HCT116 (cell line): Measurements from ENCODE around the gene SLC35F2. TPM values are rescaled to one million over a fixed set of nuclear protein-coding genes. Genes with fewer than 3 reads are reported as not detected.
"Not testable (repeated sequence)": the region's sequence is repeated elsewhere in the genome, so short reads cannot be mapped to it uniquely, and the experiment has no call there.

Source experiments
- ATAC-seq: fragments of 200-7000 bp; cut with Tn5 transposase; 2 replicates; pipeline ENCODE4 v1.9.1; 2020; ENCODE audit warnings: mild to moderate bottlenecking, moderate library complexity
- BruUV-seq: library from RNA; stranded (reverse); fragments of 400-500 nt; replicated peaks from 2 replicates; lab custom pipeline; 2021; lab: Mats Ljungman, UMichigan
- CTCF ChIA-PET: fragments of 300-600 bp; sonication (Branson Sonifier 250); formaldehyde crosslinking; loops from one replicate; lab custom pipeline; 2021; ENCODE audit warnings: antibody characterized with exemption; lab: Charles Lee
- POLR2A ChIA-PET: fragments of 300-600, 350-600 bp; sonication (Branson Sonifier 250); formaldehyde crosslinking; loops from one replicate; lab custom pipeline; 2021; ENCODE audit warnings: antibody characterized with exemption; lab: Charles Lee
- RAD21 ChIA-PET, 2 experiments: fragments of 300-600 bp; sonication (Branson Sonifier 250); formaldehyde crosslinking; loops; one replicate each; lab custom pipeline; 2023; ENCODE audit warnings: low total read pairs in 2 of 2; ENCODE audit not compliant: uncharacterized antibody in 2 of 2, unreplicated experiment in 2 of 2, low non-redundant PET in 1 of 2; lab: Charles Lee
- DNase-seq: peaks from one replicate; pipeline ENCODE4 v3.0.0-alpha.2; 2010; ENCODE audit warnings: low read depth, low spot score
- H2AFZ ChIP-seq: fragments of 200-600 bp; shearing (Covaris generic), sonication (generic); 2 replicates; pipeline ENCODE4 v1.6.1; 2017; ENCODE audit warnings: low read depth, mixed run types, mixed read lengths, antibody characterized with exemption, low read length; ENCODE audit not compliant: poor library complexity, severe bottlenecking
- H3K27ac ChIP-seq: 2 replicates; pipeline ENCODE4 v1.5.1; 2012; ENCODE audit warnings: low read depth, low read length
- H3K27me3 ChIP-seq: fragments of 200-600 bp; sonication (generic); 2 replicates; pipeline ENCODE4 v1.6.1; 2016; ENCODE audit warnings: mixed run types, low read length, mixed read lengths; ENCODE audit not compliant: insufficient read depth
- H3K36me3 ChIP-seq, 2 experiments: fragments of 200-500 bp in 1 of 2; fragments of 200-600 bp in 1 of 2; sonication (Bioruptor generic) in 1 of 2; sonication (generic) in 1 of 2; 2 replicates each; pipeline versions ENCODE4 v1.5.1 to v1.6.1; 2014 to 2016; ENCODE audit warnings: low read length in 2 of 2, inconsistent platforms in 1 of 2, mixed read lengths in 1 of 2, mixed run types in 1 of 2; ENCODE audit not compliant: insufficient read depth in 2 of 2, control insufficient read depth in 1 of 2
- H3K4me1 ChIP-seq, 2 experiments: fragments of 200-600 bp in 1 of 2; sonication (generic) in 1 of 2; 2 replicates each; pipeline versions ENCODE4 v1.5.1 to v1.6.1; 2012 to 2017; ENCODE audit warnings: low read length in 2 of 2, inconsistent platforms in 1 of 2, mild to moderate bottlenecking in 1 of 2, mixed read lengths in 1 of 2, mixed run types in 1 of 2, moderate library complexity in 1 of 2; ENCODE audit not compliant: insufficient read depth in 2 of 2, control insufficient read depth in 1 of 2
- H3K4me2 ChIP-seq: fragments of 200-600 bp; sonication (generic); 2 replicates; pipeline ENCODE4 v1.6.1; 2017; ENCODE audit warnings: mixed run types, low read length, mixed read lengths
- H3K4me3 ChIP-seq, 2 experiments: fragments of 200-600 bp in 1 of 2; sonication (generic) in 1 of 2; replicated peaks in 1 of 2; 2 replicates each; pipeline ENCODE4 v1.5.1; 2011 to 2016; ENCODE audit warnings: low read length in 2 of 2, control low read depth in 1 of 2, low read depth in 1 of 2, mild to moderate bottlenecking in 1 of 2, mixed read lengths in 1 of 2, mixed run types in 1 of 2
- H3K79me2 ChIP-seq: fragments of 200-600 bp; sonication (generic); 2 replicates; pipeline ENCODE4 v1.6.1; 2017; ENCODE audit warnings: mild to moderate bottlenecking, mixed run types, low read length, moderate library complexity, mixed read lengths; ENCODE audit not compliant: insufficient read depth
- H3K9ac ChIP-seq: fragments of 200-600 bp; sonication (generic); 2 replicates; pipeline ENCODE4 v1.6.1; 2016; ENCODE audit warnings: low read length, mixed read lengths
- H3K9me2 ChIP-seq: fragments of 200-600 bp; sonication (generic), shearing (Covaris generic); 2 replicates; pipeline ENCODE4 v1.6.1; 2017; ENCODE audit warnings: mixed run types, mild to moderate bottlenecking, moderate library complexity; ENCODE audit not compliant: insufficient read depth
- H3K9me3 ChIP-seq, 2 experiments: fragments of 200-500 bp in 1 of 2; fragments of 200-600 bp in 1 of 2; sonication (Bioruptor generic) in 1 of 2; sonication (generic) in 1 of 2; 2 replicates each; pipeline ENCODE4 v1.6.1; 2014 to 2017; ENCODE audit warnings: low read length in 2 of 2, mixed read lengths in 2 of 2, inconsistent platforms in 1 of 2, low read depth in 1 of 2, mild to moderate bottlenecking in 1 of 2, mixed run types in 1 of 2, moderate library complexity in 1 of 2; ENCODE audit not compliant: control insufficient read depth in 1 of 2, insufficient read depth in 1 of 2
- H4K20me1 ChIP-seq: fragments of 200-600 bp; sonication (generic), shearing (Covaris generic); 2 replicates; pipeline ENCODE4 v1.6.1; 2017; ENCODE audit warnings: mixed run types, mild to moderate bottlenecking, moderate library complexity; ENCODE audit not compliant: insufficient read depth
- CBX3 ChIP-seq: IDR thresholded peaks from 2 replicates; pipeline ENCODE4 v1.6.1; 2012; ENCODE audit warnings: low read depth
- CEBPB ChIP-seq: IDR thresholded peaks from 2 replicates; pipeline ENCODE4 v1.6.1; 2012; ENCODE audit warnings: low read depth
- ELF1 ChIP-seq: IDR thresholded peaks from 2 replicates; pipeline ENCODE4 v1.6.1; 2012; ENCODE audit warnings: low read depth, borderline replicate concordance
- EZH2 ChIP-seq: fragments of 200-600 bp; sonication (generic); IDR thresholded peaks from 2 replicates; pipeline ENCODE4 v1.6.1; 2017; ENCODE audit warnings: antibody characterized with exemption, mixed run types
- FOSL1 ChIP-seq: IDR thresholded peaks from 2 replicates; pipeline ENCODE4 v1.6.1; 2012; ENCODE audit warnings: low read depth
- JUND ChIP-seq: IDR thresholded peaks from 2 replicates; pipeline ENCODE4 v1.6.1; 2012
- MAX ChIP-seq: IDR thresholded peaks from 2 replicates; pipeline ENCODE4 v1.6.1; 2012
- POLR2A ChIP-seq: IDR thresholded peaks from 2 replicates; pipeline ENCODE4 v1.7.0; 2011; ENCODE audit warnings: borderline replicate concordance; ENCODE audit not compliant: insufficient read depth, insufficient read length; ENCODE audit errors: extremely low read depth
- POLR2AphosphoS5 ChIP-seq: IDR thresholded peaks from 2 replicates; pipeline ENCODE4 v1.6.1; 2011; ENCODE audit warnings: mild to moderate bottlenecking, low read depth, low read length, moderate library complexity
- RAD21 ChIP-seq: IDR thresholded peaks from 2 replicates; pipeline ENCODE4 v1.6.1; 2012; ENCODE audit warnings: low read depth, mild to moderate bottlenecking
- SP1 ChIP-seq: IDR thresholded peaks from 2 replicates; pipeline ENCODE4 v1.6.1; 2012; ENCODE audit warnings: low read depth
- TCF7L2 ChIP-seq: IDR thresholded peaks from 2 replicates; pipeline ENCODE4 v1.7.0; 2011; ENCODE audit warnings: borderline replicate concordance, inconsistent platforms; ENCODE audit not compliant: insufficient read depth, insufficient read length; ENCODE audit errors: extremely low read depth
- YY1 ChIP-seq: IDR thresholded peaks from 2 replicates; pipeline ENCODE4 v1.6.1; 2011; ENCODE audit warnings: low read length, low read depth, moderate library complexity, mild to moderate bottlenecking; ENCODE audit not compliant: insufficient replicate concordance; ENCODE audit errors: extremely low read depth
- ZBTB33 ChIP-seq: IDR thresholded peaks from 2 replicates; pipeline ENCODE4 v1.6.1; 2011; ENCODE audit warnings: mild to moderate bottlenecking, low read length, moderate library complexity; ENCODE audit not compliant: insufficient replicate concordance; ENCODE audit errors: extremely low read depth
- ZFX ChIP-seq: fragments of 450-650 bp; IDR thresholded peaks from 2 replicates; pipeline ENCODE4 v1.6.1; 2017
- intact Hi-C: fragments of 100-400 bp; cut with micrococcal nuclease; formaldehyde crosslinking; loops from 2 replicates; pipeline ENCODE4 v1.10.0; 2022
- total RNA-seq: library from RNA; stranded (reverse); gene quantifications from one replicate; pipeline ENCODE4 v1.2.1, GENCODE V29; 2021; ENCODE audit not compliant: unreplicated experiment

Gene SLC35F2
- total RNA-seq, 1 experiment from 2014 or later = 53.5 TPM

GRCh38 chr11:107833926-107834325 lies 24.7 kb downstream of the SLC35F2 start:
- Histone ChIP-seq H3K79me2 (peaks cover 97% of the 10 kb centered on the region), H3K4me1 (peaks cover 49 to 54% of the 10 kb centered on the region in 2 experiments)
- RAD21 ChIA-PET, ATAC-seq, H3K36me3 ChIP-seq, H3K9me2 ChIP-seq, H3K9ac ChIP-seq, H3K27me3 ChIP-seq, POLR2A ChIA-PET, intact Hi-C loops, BruUV-seq, H3K4me3 ChIP-seq, H4K20me1 ChIP-seq, H3K27ac ChIP-seq, DNase-seq, H2AFZ ChIP-seq, H3K9me3 ChIP-seq, CTCF ChIA-PET, H3K4me2 ChIP-seq: not testable (repeated sequence)

DNA sequence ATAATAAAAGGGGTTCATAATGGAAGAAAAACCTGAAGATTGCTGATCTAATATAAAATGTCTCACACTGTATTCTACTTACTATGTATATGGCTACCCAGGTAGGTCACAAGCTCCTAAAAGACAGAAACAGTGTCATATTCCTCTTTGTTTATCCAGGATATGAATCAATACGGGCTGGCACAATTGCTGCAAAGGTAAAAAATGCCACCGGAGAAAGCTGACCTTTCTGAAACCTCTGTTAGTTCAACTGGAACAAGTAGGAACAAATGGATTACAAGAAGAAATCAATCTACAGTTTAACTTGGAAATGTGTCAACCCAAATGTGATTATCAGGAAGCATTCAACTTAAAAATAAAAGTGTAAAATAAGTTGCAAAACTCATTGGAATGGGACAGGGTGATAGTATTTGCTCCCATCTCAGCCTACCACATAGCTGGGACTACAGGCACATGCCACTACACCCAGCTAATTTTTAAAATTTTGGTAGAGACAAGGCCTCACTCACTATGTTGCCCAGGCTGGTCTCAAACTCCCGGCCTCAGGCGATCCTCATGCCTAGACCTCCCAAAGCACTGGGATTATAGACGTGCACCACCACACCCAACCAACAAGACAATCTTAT lies 27.6 kb downstream of the SLC35F2 start:
- intact Hi-C loops = no loop called here
- CTCF ChIA-PET = interaction anchor here (0.5 kb wide), 1 partner anchor 31 kb away, joined by 3 read pairs; no protein-coding TSS in a partner anchor

More for the DNA sequence above, 27.6 kb downstream of the SLC35F2 start:
- H4K20me1 ChIP-seq = no peaks in the 10 kb centered on the region
- POLR2A ChIA-PET = interaction anchor here (1.1 to 2.1 kb wide), 4 partner anchors 9 to 22 kb away, joined by 4 to 11 read pairs (median 4); no protein-coding TSS in a partner anchor
- BruUV-seq = no TSS peak
- H3K9ac ChIP-seq = no peak overlapping the region
- H3K27me3 ChIP-seq = no peaks in the 10 kb centered on the region
- H3K36me3 ChIP-seq = no peaks in the 10 kb centered on the region
- peak overlapping the region; percentile 39 for H3K27ac ChIP-seq
- peak; percentile 53; the same call in 1 of the 2 replicates for ATAC-seq
- peaks cover 96% of the 10 kb centered on the region for H3K79me2 ChIP-seq
- H3K9me2 ChIP-seq = no peaks in the 10 kb centered on the region
- TF ChIP-seq FOSL1 (0 out of 2 replicates have a peak, but pooled peaks have one; percentile 26), RAD21 (0 out of 2 replicates have a peak, but pooled peaks have one; percentile 8), POLR2AphosphoS5 (no peak), EZH2 (no peak), JUND (peak; percentile 29; the same call in 1 of the 2 replicates), CBX3 (0 out of 2 replicates have a peak, but pooled peaks have one; percentile 40), TCF7L2 (no peak), ZBTB33 (no peak), MAX (no peak; the same call in 1 of the 2 replicates), SP1 (peak; percentile 37; the same call in 1 of the 2 replicates), CEBPB (no peak), ZFX (no peak), ELF1 (no peak), YY1 (no peak), POLR2A (no peak)
- peak overlapping the region; percentile 43 for H3K4me2 ChIP-seq
- H2AFZ ChIP-seq = no peak overlapping the region
- no peak for DNase-seq
- H3K4me1 ChIP-seq = peaks cover 56 to 61% of the 10 kb centered on the region in 2 experiments
- H3K9me3 ChIP-seq = no peaks in the 10 kb centered on the region
- no peak overlapping the region for H3K4me3 ChIP-seq
- RAD21 ChIA-PET = no interaction called here
